Medulla oblongata (tissue), 1 donor: ENCODE measurements around the gene SLC24A3.
"Not testable (repeated sequence)": the region's sequence is repeated elsewhere in the genome, so short reads cannot be mapped to it uniquely, and the experiment has no call there.

ENCODE experiments used
- DNase-seq: peaks from one replicate; pipeline ENCODE4 v3.0.0-alpha.2; 2015; ENCODE audit errors: extremely low spot score

The SLC24A3 gene

GRCh38 chr20:19678591-19678990 lies 466.1 kb downstream of the SLC24A3 start:
- not testable (repeated sequence) for DNase-seq

DNA sequence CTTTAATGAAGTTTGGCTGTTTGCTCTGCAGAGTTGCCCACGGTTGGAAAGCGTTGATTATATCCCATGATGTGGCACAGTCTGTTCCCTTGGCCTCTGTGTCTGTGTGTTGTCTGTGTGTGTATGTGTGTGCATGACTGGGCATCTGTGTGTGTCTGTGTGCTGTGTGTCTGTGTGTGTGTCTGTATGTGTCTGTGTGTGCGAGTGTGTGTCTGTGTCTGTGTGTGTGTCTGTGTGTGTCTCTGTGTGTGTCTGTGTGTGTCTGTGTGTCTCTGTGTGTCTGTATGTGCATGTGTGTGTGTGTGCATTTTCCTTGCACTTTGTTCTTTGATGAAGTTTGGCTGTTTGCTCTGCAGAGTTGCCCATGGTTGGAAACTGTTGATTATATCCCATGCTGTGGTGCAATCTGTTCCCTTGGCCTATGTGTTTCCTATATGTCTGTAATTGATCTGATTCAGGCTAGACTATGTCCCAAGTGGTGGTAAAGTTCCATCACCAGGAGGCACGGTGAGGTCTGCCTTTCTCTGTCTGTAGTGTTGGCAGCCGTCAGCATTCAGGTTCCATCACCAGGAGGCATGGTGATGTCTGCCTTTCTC lies 467.6 kb downstream of the SLC24A3 start:
- DNase-seq = no peak

- no peak for DNase-seq
Observed at GRCh38 chr20:19682249-19682648, 469.8 kb downstream of the SLC24A3 start.

DNA sequence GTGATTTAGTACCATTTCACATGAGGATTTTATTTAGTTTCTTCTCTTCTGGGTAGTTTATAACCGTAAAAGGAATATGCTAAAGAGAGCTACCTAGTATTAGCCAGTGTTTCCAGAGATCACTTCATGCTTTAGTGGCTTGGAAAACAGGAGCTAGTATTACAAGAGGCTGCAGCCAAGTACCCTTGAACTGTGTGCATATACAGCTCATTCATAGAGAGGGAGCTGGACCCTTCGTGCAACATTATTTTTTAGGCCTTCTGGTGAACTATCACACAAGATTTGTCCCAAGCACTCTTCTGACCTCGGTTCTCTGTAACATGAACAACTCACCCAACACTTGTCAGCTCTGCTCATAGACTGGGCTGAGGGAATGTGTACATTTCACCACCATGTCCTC lies 470.7 kb downstream of the SLC24A3 start:
- no peak for DNase-seq

- DNase-seq = no peak
Observed at GRCh38 chr20:19683822-19684221, 471.4 kb downstream of the SLC24A3 start.

DNA sequence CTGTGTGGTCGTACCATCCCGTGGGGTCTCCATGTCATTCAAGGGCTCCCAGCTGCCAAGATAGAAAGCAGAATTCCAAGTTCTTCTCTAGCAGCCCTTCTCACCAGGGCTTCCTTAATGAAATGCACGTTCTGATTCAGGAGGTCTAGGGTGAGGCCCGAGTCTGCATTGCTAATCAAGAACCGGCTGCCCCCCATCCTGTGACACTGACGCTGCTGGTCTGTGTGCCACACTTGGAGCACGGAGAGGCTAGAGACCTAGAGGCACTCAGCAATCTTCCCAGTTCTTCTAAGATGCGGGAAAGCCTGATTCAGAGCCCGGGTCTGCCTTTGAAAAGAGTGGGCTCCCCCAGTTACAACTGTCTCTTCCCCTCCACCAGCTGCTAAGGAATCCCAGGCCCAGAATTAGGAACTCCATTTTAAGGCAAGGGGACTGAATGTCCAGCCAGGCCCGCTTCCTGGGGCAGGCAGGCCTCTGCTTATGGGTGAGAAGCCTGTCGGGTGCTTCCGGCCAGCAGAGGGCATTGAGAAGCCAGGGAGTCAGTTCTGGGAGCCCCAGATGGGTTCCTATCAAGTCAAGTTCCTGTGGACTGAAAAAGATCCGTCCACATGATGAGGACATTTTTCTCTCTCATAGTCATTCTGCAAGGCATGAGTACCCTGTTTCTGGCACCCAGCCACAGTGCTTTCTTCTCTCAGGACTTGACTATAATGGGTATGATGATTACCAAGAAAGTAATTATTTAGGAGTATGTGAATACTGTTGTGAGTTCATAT lies 475.8 kb downstream of the SLC24A3 start:
- DNase-seq = peak; percentile 83

- DNase-seq = no peak
Observed at GRCh38 chr20:19690462-19690861, 478.0 kb downstream of the SLC24A3 start.

GRCh38 chr20:19691125-19691524 lies 478.7 kb downstream of the SLC24A3 start:
- no peak for DNase-seq

- no peak for DNase-seq
Observed at GRCh38 chr20:19692100-19692499, 479.7 kb downstream of the SLC24A3 start.

DNA sequence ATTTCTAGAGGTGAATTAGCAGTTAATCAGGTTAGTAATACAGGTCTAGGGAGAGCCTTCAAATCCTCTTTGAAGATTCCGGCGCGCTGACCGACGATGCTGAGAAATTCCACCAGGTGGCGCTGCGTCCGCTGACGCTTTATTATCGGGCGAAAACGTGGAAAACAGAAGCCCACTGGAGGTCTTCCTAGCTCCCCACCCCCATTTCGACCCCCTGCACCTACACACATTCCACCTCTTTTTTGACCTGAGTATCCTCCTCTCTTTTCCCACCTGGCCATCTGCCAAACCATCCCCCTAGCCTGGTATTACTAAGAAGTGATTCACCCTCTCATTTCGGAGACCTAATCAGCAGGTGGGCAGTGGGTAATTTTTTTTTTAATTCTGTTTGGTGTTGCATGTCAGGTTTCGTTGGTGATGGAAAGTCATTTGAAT lies 480.3 kb downstream of the SLC24A3 start:
- peak; percentile 41 for DNase-seq

GRCh38 chr20:19693508-19693907 lies 481.1 kb downstream of the SLC24A3 start:
- DNase-seq = no peak

DNA sequence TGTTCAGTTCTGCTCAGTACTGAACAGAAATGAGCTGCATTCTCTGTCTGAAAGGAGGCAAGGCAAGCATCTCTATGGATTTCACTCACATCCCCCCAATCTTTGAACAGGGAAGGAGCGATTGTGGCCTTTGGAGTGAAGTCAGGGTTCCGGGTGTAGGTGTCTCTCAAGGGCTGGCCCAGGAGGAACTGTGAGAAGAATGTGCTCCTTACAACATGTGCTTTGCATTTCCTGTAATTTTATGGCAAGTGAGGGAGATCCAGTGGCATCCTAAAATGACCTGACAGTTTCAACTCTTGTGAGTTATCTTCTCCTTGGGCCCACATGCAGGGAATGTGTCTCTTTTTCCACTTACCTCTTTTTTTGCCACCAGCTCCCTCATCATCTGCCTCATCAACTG lies 482.6 kb downstream of the SLC24A3 start:
- no peak for DNase-seq

- no peak for DNase-seq
Observed at GRCh38 chr20:19696620-19697019, 484.2 kb downstream of the SLC24A3 start.

DNA sequence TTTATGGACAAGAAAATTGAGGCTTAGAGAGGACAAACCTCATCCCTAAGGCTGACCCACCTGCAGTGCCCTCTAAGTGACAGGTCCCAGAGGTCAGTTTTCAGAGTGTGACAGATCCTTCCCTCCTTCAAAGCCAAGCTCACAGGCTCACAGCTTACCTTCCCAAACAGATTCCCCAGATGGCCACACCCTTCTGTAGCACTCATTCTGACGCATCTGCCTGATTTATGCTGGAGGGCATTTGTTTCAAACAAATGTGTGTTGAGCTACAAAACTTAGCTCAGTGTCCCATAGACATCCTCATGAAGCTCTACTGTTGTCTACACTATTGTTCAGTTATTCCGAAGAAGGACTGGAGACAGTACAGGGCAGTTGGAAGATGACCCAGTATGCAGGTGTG lies 485.0 kb downstream of the SLC24A3 start:
- no peak for DNase-seq

- no peak for DNase-seq
Observed at GRCh38 chr20:19699180-19699971, 486.9 kb downstream of the SLC24A3 start.

- DNase-seq = peak; percentile 6
Observed at GRCh38 chr20:19701429-19701828, 489.0 kb downstream of the SLC24A3 start.

DNA sequence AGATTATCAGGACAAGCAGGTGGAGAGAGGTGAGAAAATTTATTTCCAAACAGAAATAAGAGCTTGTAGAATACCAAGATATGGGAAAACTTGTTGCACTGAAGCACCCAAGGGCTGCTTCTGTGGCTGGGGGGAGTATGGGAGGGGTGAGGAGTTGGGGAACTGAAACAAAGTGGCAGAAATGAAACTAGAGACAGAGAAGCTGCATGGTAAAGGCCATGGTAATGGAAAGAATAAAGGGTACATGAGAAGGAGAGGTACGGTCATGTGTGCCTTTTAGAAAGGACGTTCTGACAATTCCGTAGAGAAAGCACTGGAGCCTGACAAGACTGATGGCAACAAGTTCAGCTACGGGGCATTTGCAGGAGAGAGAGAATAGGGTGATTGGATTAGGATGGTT lies 494.0 kb downstream of the SLC24A3 start:
- peak; percentile 67 for DNase-seq

- no peak for DNase-seq
Observed at GRCh38 chr20:19709635-19710335, 497.3 kb downstream of the SLC24A3 start.

DNA sequence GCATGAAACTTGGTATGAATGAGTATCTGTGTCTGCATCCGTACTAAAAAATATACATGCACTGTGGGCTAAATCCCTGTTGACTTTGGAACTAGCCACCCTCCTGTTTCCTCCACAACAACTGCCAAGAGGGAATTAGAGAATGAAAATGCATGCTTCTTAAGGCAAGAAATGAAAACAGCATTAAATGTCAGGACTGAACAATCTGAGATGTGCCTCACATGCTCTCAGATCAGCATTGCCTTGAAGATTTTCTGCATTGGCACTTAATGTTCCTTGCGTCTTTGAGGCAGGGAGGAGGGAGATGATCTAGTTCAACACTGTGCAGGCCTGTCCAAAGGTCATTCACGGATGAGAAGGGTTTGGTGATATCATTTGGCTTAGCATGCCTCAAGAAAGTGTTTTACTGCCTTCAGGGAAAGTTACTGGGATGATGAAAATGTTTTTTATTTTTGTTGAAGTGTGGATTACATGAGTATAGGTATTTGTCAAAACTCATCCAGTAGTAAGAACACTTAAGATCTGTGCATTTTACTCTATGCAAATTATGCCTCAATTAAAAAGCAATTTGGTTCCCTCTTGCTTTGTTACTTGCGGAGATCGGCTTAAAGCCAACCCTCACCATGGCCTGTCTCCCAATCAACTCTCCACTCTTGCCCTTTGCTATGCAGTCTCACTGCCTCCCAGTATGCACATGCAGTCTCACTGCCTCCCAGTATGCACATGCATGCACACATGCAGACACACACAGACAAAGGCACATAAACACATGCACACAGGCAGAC lies 498.1 kb downstream of the SLC24A3 start:
- no peak for DNase-seq

DNA sequence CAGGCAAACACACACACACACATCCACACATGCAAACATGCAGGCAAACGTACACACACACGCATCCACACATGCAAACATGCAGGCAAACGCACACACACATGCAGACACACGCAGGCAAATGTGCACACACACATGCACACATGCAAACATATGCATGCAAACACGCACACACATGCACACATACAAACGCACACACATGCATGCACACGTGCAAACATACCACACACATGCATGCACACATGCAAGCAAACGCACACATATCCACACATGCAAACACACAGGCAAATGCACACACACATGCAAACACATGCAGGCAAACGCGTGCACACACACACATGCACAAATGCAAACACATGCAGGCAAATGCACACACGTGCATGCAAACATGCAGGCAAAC lies 498.7 kb downstream of the SLC24A3 start:
- DNase-seq = no peak

GRCh38 chr20:19712721-19713260 lies 500.3 kb downstream of the SLC24A3 start:
- DNase-seq = no peak
